Panc1 (cell line): Measurements from ENCODE around the gene LSG1. TPM values are rescaled to one million over a fixed set of nuclear protein-coding genes. Genes with fewer than 3 reads are reported as not detected.

ENCODE experiments used
- ATAC-seq: fragments of 200-7000 bp; cut with Tn5 transposase; 2 replicates; pipeline ENCODE4 v1.9.1; 2020; ENCODE audit warnings: mild to moderate bottlenecking, moderate library complexity
- BruUV-seq: library from RNA; stranded (reverse); fragments of 400-500 nt; replicated peaks from 2 replicates; lab custom pipeline; 2021; lab: Mats Ljungman, UMichigan
- CTCF ChIA-PET: fragments of 300-600 bp; sonication (Branson Sonifier 250); formaldehyde crosslinking; loops from one replicate; lab custom pipeline; 2022; ENCODE audit warnings: antibody characterized with exemption; lab: Charles Lee
- POLR2A ChIA-PET: fragments of 300-600 bp; sonication (Branson Sonifier 250); formaldehyde crosslinking; loops from one replicate; lab custom pipeline; 2022; ENCODE audit warnings: antibody characterized with exemption; lab: Charles Lee
- DNase-seq: peaks from one replicate; pipeline ENCODE4 v3.0.0-alpha.2; 2010; ENCODE audit warnings: low read depth, low spot score
- H3K27ac ChIP-seq: 2 replicates; pipeline ENCODE4 v1.5.1; 2011; ENCODE audit warnings: mild to moderate bottlenecking, low read length, inconsistent platforms
- H3K27me3 ChIP-seq: fragments of 200-500 bp; sonication (Bioruptor generic); 2 replicates; pipeline ENCODE4 v1.6.0; 2014; ENCODE audit warnings: low read length, inconsistent platforms; ENCODE audit not compliant: control insufficient read depth, insufficient read depth
- H3K36me3 ChIP-seq: fragments of 200-500 bp; sonication (Bioruptor generic); 2 replicates; pipeline ENCODE4 v1.5.1; 2014; ENCODE audit warnings: inconsistent platforms, mild to moderate bottlenecking, low read length, moderate library complexity; ENCODE audit not compliant: control insufficient read depth, insufficient read depth
- H3K4me1 ChIP-seq: 2 replicates; pipeline ENCODE4 v1.5.1; 2011; ENCODE audit warnings: inconsistent platforms, mild to moderate bottlenecking, low read length, moderate library complexity; ENCODE audit not compliant: control insufficient read depth, insufficient read depth
- H3K4me3 ChIP-seq, 2 experiments: 2 replicates each; pipeline ENCODE4 v1.5.1; 2011 to 2012; ENCODE audit warnings: low read depth in 2 of 2, low read length in 2 of 2, mild to moderate bottlenecking in 2 of 2, inconsistent platforms in 1 of 2, moderate library complexity in 1 of 2
- H3K9me3 ChIP-seq: fragments of 200-500 bp; sonication (Bioruptor generic); 2 replicates; pipeline ENCODE4 v1.5.1; 2014; ENCODE audit warnings: low read depth, mild to moderate bottlenecking, inconsistent platforms, low read length, moderate library complexity; ENCODE audit not compliant: control insufficient read depth, insufficient read depth
- POLR2AphosphoS5 ChIP-seq: IDR thresholded peaks from 2 replicates; pipeline ENCODE4 v1.6.1; 2012; ENCODE audit warnings: mild to moderate bottlenecking, low read depth, low read length, moderate library complexity
- SIN3A ChIP-seq: IDR thresholded peaks from 2 replicates; pipeline ENCODE4 v1.6.1; 2012; ENCODE audit warnings: low read depth, mild to moderate bottlenecking, low read length, moderate library complexity, borderline replicate concordance; ENCODE audit not compliant: insufficient read depth
- TCF7L2 ChIP-seq: IDR thresholded peaks from 2 replicates; pipeline ENCODE4 v1.6.1; 2011; ENCODE audit warnings: mild to moderate bottlenecking, low read depth, low read length, inconsistent platforms
- in situ Hi-C: cut with HindIII; loops from 2 replicates; pipeline ENCODE4 v1.10.0; 2016; ENCODE audit warnings: low sequenced_read_pairs, low pct_unique_long_range_greater_than_20kb
- intact Hi-C: fragments of 100-400 bp; cut with micrococcal nuclease; formaldehyde crosslinking; loops from one replicate; pipeline ENCODE4 v1.10.0; 2022; ENCODE audit not compliant: unreplicated experiment
- total RNA-seq: library from RNA; stranded (reverse); gene quantifications from one replicate; pipeline ENCODE4 v1.2.1, GENCODE V29; 2021; ENCODE audit not compliant: unreplicated experiment
- TF ChIP-seq, protein P1 (sequence below), 2 experiments: IDR thresholded peaks; 2 replicates each; pipeline ENCODE4 v1.6.1; 2011 to 2012; ENCODE audit warnings: low read depth in 2 of 2, control low read depth in 1 of 2, low read length in 1 of 2, mild to moderate bottlenecking in 1 of 2, moderate library complexity in 1 of 2; ENCODE audit not compliant: insufficient read depth in 1 of 2
- TF ChIP-seq, protein P2 (sequence below): fragments of 450-650 bp; IDR thresholded peaks from 2 replicates; pipeline ENCODE4 v1.5.1; 2017; ENCODE audit warnings: mild to moderate bottlenecking

The LSG1 gene
- total RNA-seq, 1 experiment from 2014 or later: 72.9 TPM

DNA sequence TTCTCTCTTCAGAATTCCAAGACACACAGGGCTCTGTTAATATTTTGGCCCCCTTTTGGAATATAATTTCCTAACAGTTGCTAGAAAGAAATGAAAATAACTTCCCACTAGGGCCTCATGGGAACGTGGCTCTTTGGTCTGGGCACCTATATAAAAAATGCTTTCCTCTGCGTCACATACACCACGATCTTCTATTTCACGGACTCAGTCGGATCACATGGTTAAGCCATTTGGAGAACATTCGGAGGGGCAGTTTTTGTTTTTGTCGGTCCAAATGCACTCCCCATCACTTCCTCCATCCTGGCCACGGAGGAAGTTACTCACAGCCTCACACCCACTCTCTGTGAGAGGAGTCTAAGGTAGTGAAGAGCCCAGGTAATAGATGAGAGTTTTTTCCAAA, 59.8 kb downstream of the LSG1 start:
- Histone ChIP-seq H3K9me3 (no peaks in the 10 kb centered on the region), H3K4me3 (no peak overlapping the region), H3K36me3 (no peaks in the 10 kb centered on the region), H3K27me3 (no peaks in the 10 kb centered on the region), H3K27ac (no peak overlapping the region), H3K4me1 (no peaks in the 10 kb centered on the region)
- BruUV-seq: no TSS peak
- intact Hi-C loops: no loop called here
- DNase-seq: no peak
- in situ Hi-C loops: no loop called here
- TF ChIP-seq SIN3A: no peak
- no peak for TF ChIP-seq TCF7L2
- TF ChIP-seq, protein P1, sequence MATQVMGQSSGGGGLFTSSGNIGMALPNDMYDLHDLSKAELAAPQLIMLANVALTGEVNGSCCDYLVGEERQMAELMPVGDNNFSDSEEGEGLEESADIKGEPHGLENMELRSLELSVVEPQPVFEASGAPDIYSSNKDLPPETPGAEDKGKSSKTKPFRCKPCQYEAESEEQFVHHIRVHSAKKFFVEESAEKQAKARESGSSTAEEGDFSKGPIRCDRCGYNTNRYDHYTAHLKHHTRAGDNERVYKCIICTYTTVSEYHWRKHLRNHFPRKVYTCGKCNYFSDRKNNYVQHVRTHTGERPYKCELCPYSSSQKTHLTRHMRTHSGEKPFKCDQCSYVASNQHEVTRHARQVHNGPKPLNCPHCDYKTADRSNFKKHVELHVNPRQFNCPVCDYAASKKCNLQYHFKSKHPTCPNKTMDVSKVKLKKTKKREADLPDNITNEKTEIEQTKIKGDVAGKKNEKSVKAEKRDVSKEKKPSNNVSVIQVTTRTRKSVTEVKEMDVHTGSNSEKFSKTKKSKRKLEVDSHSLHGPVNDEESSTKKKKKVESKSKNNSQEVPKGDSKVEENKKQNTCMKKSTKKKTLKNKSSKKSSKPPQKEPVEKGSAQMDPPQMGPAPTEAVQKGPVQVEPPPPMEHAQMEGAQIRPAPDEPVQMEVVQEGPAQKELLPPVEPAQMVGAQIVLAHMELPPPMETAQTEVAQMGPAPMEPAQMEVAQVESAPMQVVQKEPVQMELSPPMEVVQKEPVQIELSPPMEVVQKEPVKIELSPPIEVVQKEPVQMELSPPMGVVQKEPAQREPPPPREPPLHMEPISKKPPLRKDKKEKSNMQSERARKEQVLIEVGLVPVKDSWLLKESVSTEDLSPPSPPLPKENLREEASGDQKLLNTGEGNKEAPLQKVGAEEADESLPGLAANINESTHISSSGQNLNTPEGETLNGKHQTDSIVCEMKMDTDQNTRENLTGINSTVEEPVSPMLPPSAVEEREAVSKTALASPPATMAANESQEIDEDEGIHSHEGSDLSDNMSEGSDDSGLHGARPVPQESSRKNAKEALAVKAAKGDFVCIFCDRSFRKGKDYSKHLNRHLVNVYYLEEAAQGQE (IDR thresholded peaks at IDR 0.05; ENCODE audit: insufficient read depth in 1 of 2, low read depth in 2 of 2, low read length in 1 of 2): no peak
- no peak for TF ChIP-seq POLR2AphosphoS5
- TF ChIP-seq, protein P2, sequence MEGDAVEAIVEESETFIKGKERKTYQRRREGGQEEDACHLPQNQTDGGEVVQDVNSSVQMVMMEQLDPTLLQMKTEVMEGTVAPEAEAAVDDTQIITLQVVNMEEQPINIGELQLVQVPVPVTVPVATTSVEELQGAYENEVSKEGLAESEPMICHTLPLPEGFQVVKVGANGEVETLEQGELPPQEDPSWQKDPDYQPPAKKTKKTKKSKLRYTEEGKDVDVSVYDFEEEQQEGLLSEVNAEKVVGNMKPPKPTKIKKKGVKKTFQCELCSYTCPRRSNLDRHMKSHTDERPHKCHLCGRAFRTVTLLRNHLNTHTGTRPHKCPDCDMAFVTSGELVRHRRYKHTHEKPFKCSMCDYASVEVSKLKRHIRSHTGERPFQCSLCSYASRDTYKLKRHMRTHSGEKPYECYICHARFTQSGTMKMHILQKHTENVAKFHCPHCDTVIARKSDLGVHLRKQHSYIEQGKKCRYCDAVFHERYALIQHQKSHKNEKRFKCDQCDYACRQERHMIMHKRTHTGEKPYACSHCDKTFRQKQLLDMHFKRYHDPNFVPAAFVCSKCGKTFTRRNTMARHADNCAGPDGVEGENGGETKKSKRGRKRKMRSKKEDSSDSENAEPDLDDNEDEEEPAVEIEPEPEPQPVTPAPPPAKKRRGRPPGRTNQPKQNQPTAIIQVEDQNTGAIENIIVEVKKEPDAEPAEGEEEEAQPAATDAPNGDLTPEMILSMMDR: no peak
- no peak for ATAC-seq
- ChIA-PET POLR2A (no interaction called here), CTCF (no interaction called here)

DNA sequence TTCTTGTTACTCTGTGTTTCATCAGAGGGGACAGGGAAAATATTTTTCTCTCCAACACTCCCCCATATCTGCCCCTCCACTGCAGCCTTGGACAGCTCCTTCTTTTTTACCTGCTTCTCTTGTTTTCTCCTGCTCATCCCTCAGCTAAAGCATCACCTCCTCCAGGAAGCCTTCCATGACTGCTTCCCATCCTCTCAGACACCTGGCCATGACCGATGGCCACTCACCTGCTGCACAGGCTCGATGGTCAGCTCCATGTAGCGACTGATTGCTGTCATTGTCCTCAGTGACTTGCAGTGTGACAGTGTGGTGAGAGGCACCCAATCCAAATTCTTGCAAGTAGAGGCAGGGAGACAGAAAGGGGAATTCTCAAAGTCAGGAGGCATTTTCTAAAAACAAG, 61.3 kb downstream of the LSG1 start:
- no peaks in the 10 kb centered on the region for H3K9me3 ChIP-seq
- DNase-seq (no peak), ATAC-seq (no peak)
- in situ Hi-C loops (no loop called here), intact Hi-C loops (no loop called here)
- no peak overlapping the region for H3K4me3 ChIP-seq
- CTCF ChIA-PET: no interaction called here
- no peak overlapping the region for H3K27ac ChIP-seq
- TF ChIP-seq TCF7L2: no peak
- TF ChIP-seq, protein P1 (IDR thresholded peaks at IDR 0.05; ENCODE audit: insufficient read depth in 1 of 2, low read depth in 2 of 2, low read length in 1 of 2): no peak
- TF ChIP-seq, protein P2: no peak
- TF ChIP-seq SIN3A: no peak
- TF ChIP-seq POLR2AphosphoS5: no peak
- H3K4me1 ChIP-seq: no peaks in the 10 kb centered on the region
- H3K36me3 ChIP-seq: no peaks in the 10 kb centered on the region
- no peaks in the 10 kb centered on the region for H3K27me3 ChIP-seq
- POLR2A ChIA-PET: no interaction called here
- TSS peak; percentile 53 for BruUV-seq
